GM19452 (cell line): ENCODE results near the gene RAI14.
"Not testable (repeated sequence)": the region's sequence is repeated elsewhere in the genome, so short reads cannot be mapped to it uniquely, and the experiment has no call there.

ENCODE experiments used
- ATAC-seq: cut with Tn5 transposase; IDR thresholded peaks from one replicate; pipeline ENCODE4 v1.9.1; 2021; ENCODE audit not compliant: unreplicated experiment

Gene RAI14

GRCh38 chr5:34697308-34698108, 41.4 kb downstream of the RAI14 start:
- no peak for ATAC-seq

GRCh38 chr5:34698109-34698419, 41.9 kb downstream of the RAI14 start:
- no peak for ATAC-seq

- ATAC-seq, result no peak
Observed at GRCh38 chr5:34698754-34699153, 42.6 kb downstream of the RAI14 start.

GRCh38 chr5:34699155-34700077, 43.3 kb downstream of the RAI14 start:
- ATAC-seq, result no peak

GRCh38 chr5:34700078-34700452, 43.9 kb downstream of the RAI14 start:
- no peak for ATAC-seq

GRCh38 chr5:34701442-34701841, 45.3 kb downstream of the RAI14 start:
- ATAC-seq, result not testable (repeated sequence)

- ATAC-seq, result no peak
Observed at GRCh38 chr5:34703767-34704713, 47.9 kb downstream of the RAI14 start.

- no peak for ATAC-seq
Observed at GRCh38 chr5:34706084-34706483, 50.0 kb downstream of the RAI14 start.

- ATAC-seq, result no peak
Observed at GRCh38 chr5:34707451-34708107, 51.5 kb downstream of the RAI14 start.

- ATAC-seq, result no peak
Observed at GRCh38 chr5:34708777-34709176, 52.6 kb downstream of the RAI14 start.

- no peak for ATAC-seq
Observed at GRCh38 chr5:34709861-34710673, 53.9 kb downstream of the RAI14 start.

- ATAC-seq, result no peak
Observed at GRCh38 chr5:34712565-34712964, 56.4 kb downstream of the RAI14 start.

GRCh38 chr5:34715711-34716110, 59.6 kb downstream of the RAI14 start:
- no peak for ATAC-seq

- no peak for ATAC-seq
Observed at GRCh38 chr5:34716986-34717385, 60.9 kb downstream of the RAI14 start.

- no peak for ATAC-seq
Observed at GRCh38 chr5:34717426-34718327, 61.5 kb downstream of the RAI14 start.

- ATAC-seq, result no peak
Observed at GRCh38 chr5:34718516-34718915, 62.4 kb downstream of the RAI14 start.

- no peak for ATAC-seq
Observed at GRCh38 chr5:34719029-34719428, 62.9 kb downstream of the RAI14 start.

- ATAC-seq, result no peak
Observed at GRCh38 chr5:34721327-34721726, 65.2 kb downstream of the RAI14 start.

GRCh38 chr5:34722183-34722582, 66.1 kb downstream of the RAI14 start:
- no peak for ATAC-seq
